GM19240 (cell line): Measurements from ENCODE around the gene BCKDK.
"Not testable (repeated sequence)": the region's sequence is repeated elsewhere in the genome, so short reads cannot be mapped to it uniquely, and the experiment has no call there.

Experiments used
- DNase-seq: peaks from one replicate; pipeline ENCODE4 v3.0.0; 2011; ENCODE audit warnings: low spot score; ENCODE audit not compliant: insufficient read length

BCKDK gene

DNA sequence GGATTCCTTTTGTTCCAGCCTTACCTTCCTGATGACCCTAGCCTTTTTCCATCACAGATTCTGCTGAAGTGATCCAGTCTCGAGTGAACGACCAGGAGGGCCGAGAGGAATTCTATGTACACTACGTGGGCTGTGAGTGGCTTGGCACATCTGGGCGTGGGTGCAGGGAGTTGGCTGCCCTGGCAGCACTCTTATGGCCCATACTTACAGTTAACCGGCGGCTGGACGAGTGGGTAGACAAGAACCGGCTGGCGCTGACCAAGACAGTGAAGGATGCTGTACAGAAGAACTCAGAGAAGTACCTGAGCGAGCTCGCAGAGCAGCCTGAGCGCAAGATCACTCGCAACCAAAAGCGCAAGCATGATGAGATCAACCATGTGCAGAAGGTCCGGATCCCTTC lies 11.9 kb downstream of the BCKDK start:
- no peak for DNase-seq

DNA sequence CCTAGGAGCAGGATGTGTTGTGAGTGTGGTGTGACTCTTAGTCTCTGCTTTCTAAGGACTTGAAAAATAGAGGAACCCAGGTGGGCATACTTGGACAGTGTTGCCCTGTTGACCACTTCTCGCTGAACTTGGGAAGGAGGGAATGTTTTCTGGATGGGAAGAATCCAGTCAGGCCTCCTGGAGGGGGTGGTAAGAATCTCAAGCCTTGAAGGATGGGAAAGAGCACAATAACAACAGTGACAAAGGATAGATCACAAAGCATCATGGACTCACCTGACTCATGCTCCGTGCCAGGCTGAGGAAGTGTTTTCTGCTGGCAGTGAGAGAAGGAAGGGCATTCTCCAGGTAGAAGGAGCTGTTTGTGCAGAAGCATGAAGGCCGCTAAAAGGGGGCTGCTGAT lies 17.7 kb downstream of the BCKDK start:
- no peak for DNase-seq

DNA sequence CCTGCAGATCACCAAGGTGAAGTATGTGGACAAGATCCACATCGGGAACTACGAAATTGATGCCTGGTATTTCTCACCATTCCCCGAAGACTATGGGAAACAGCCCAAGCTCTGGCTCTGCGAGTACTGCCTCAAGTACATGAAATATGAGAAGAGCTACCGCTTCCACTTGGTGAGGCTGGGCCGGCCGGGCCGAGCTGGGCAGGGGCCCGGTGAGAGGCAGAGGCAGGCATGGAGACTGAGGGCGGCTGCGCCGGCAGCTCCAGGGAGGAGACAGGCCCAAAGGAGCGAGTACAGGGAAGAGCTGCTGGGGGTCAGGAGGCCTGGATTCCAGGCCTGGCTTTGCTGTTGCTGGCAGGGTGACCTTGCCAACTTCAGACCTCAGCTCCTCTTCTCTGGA lies 19.0 kb downstream of the BCKDK start:
- no peak for DNase-seq

DNA sequence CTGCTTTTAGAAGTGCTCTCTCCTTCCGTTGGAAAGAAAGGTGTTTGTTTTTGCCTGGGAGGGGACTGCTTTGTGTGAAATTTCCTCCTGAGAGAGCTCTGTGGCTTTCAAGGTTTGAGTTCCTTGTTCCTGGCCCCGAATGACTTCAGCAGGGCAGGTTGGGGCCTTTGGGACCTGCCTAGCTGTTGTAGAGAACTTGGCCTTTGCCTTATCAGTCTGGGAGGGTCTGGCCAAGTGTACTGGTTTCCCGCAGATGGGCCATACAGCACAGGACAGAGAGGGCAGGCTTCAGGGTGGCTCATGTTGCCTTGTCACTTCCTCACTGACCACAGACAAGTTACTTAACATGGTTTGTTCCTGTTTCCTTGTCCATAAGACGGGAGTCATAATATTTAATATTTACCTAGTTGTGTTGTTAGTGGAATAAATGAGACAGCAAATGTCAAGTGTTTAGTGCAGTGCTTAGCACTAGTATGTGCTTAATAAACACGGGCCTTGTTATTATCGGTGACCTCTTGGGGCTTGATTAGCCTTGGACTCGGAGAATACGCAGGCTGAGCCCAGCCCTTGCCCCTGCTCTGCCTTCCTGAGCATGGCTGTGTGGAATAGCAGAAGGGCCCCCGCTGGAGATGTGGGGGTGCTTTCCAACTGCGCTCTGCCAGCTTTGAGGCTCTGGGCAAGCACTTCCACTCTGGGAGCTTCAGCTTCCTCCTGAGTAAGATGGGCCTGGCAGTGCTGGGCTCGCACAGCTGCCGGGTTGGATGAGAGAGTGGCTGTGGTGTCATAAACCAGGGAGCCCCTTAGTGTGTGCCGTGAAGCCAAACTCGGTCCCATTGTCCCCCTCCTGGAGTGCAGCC lies 20.8 kb downstream of the BCKDK start:
- no peak for DNase-seq

DNA sequence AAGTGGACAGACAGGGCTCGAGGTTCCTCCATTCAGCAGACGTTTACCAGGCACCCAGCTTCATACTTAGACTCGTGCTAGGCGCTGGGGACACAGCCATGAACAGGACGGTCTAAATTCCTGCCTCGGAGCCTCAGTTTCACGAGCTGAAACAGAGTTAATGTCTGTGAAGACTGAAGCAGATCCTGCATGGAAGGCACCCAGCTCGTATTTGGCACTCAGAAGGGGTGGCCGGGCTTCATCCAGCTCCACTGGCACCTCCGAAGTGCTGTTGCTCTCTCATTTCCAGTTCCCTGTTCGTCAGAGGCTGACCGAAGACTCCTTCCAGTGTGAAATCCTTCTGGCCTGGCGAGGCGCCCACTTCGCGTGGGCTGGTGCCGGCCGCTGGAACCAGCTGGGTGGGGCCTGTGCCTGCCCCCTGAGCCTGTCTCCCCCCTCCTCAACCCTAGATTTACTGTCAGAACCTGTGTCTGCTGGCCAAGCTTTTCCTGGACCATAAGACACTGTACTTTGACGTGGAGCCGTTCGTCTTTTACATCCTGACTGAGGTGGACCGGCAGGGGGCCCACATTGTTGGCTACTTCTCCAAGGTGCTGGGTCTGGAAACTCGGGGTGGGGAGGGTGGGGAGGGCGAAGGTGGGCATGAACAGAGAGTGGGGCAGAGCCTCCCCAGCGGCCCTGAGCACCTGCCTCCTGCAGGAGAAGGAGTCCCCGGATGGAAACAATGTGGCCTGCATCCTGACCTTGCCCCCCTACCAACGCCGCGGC lies 21.6 kb downstream of the BCKDK start:
- no peak for DNase-seq

DNA sequence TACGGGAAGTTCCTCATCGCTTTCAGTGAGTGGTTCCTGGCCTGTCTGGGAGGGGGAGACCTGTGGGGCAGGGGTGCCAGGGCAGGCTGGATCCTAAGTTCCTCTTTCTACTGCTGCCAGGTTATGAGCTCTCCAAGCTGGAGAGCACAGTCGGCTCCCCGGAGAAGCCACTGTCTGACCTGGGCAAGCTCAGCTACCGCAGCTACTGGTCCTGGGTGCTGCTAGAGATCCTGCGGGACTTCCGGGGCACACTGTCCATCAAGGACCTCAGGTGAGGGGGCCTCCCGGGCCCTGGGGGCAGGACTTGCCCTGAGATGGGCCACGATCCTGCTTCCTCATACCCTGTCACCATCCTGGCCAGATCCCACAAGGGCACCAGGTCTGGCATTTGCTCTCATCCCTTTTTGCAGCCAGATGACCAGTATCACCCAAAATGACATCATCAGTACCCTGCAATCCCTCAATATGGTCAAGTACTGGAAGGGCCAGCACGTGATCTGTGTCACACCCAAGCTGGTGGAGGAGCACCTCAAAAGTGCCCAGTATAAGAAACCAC lies 22.2 kb downstream of the BCKDK start:
- no peak for DNase-seq

DNA sequence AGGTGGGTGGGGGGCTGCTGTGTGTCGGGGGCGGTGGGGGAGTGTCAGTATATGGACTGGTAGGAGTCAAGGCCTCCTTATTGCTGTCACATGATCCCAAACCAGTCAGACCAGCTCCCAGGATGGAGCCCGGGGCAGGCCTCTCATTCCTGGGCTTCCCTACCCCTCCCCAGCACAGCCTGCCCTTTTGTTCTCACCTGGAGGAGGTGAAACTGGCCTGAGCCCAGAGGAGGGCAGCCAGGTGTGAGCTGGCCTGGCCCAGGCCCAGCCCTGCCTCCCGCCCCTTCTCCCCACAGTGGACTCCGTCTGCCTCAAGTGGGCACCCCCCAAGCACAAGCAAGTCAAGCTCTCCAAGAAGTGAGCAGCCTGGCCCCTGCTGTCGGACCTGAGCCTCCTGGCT lies 22.7 kb downstream of the BCKDK start:
- no peak for DNase-seq

DNA sequence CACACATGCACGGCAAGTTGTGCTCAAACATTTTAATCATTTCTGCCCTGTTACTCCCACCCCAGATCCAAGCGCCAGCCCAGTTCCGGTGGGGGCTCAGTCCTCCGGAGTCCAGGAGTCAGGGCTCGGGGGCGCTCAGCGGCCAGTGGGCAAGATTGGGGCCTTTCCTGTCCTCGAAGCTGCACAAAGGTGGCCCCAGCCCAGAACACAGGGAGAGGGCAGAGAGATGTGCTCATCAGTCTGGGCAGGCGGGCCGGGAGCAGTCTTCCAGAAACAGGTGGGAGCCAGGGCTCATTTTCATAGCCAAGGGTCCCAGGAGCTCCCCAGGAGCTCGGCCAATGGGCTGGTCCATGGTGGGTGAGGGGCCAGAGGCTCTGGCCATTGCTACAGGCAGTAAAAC lies 23.2 kb downstream of the BCKDK start:
- DNase-seq = no peak

DNA sequence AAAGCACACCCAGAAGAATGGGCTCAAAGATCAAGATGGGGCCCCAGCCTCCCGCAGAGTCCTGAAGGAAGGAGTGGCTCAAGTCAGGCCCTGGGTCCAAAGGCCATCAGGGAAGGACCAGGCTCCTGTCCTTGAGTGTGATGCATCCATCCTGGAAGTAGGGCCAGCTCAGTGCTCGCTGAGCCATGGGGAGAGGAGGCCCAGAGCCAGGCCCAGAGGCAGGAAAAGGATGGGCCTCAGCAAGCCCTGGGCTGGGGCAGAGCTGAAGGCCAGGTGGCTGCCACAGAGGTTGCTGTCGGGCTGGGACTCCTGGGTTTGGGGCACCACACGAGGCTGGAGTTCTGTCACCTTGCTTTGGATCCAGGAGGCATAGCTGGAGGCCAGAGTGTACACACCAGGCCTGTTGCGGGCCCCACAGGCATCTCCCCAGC lies 23.7 kb downstream of the BCKDK start:
- no peak for DNase-seq

DNA sequence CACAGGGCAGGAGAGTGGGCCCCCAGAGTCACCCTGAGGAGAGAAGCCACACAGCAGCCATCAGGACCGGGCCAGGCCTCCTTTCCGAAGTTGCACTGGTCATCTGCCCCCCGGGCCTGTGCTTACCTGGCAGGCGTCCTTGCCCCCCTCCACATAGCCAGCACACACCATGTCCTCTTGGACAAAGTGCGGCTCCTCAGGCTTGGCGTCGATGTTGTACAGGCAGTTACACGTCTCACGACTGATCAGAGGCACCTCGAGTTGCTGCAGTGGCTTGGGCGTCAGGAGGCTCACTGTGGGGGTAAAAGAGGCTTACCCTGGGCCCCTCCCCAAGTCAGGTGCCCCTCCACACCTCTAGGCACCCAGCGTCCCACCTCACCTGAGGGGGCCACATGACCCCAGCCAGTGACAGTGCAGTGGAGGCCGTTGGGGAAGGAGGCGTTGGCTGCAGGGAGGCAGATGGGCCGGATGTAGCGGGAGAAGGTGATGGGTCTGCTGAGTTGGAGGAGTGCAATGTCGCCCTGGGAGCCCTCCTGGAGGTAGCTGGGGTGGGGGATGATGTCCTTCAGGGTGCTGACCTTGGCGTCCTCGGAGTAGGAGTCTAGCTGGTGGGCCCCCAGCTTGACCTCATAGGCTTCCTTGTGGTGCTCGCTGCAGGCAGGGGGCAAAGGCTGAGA lies 24.3 kb downstream of the BCKDK start:
- no peak for DNase-seq

DNA sequence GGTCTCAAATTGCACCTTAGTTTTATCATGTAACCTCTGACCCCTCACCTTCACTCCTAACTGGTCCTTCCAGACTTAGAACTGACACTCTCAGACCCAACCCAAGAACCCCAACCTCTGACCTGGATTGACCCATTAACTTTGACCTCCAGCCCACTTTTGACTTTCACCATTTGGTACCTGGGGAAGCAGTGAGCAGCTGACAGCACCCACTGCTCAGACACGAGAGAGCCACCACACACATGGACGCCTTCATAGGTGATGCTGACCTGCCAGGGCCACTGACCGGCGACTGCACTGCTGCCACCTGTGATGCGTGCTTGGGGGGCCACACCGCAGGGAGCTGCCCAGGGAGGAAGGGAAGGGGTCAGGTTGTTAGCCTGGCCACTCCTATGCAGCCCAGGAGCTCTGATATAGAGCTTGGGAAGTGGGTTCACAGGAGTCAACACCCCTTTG lies 24.9 kb downstream of the BCKDK start:
- DNase-seq = no peak

DNA sequence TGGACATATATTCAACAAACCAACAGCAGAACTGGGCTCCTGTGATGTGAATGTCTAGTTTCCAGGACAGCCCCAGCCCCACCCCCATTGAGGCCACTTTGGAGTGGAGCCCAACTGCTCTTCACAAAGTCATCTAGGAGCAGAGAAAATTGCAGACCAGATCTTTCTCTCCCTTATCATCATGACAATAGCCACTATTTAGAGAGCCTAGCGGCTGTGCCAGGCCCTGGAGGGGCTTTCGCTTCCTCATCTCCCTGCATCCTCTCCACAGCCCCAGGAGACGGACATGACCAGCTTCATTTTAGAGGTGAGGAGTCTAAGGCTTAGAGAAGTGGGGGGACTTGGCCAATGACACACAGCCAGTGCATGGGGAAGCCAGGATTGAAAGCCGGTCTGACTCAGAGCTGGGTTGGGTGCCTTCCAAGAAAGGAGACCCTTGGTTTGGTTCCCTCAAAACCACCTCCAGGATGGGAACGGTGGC lies 25.9 kb downstream of the BCKDK start:
- no peak for DNase-seq

DNA sequence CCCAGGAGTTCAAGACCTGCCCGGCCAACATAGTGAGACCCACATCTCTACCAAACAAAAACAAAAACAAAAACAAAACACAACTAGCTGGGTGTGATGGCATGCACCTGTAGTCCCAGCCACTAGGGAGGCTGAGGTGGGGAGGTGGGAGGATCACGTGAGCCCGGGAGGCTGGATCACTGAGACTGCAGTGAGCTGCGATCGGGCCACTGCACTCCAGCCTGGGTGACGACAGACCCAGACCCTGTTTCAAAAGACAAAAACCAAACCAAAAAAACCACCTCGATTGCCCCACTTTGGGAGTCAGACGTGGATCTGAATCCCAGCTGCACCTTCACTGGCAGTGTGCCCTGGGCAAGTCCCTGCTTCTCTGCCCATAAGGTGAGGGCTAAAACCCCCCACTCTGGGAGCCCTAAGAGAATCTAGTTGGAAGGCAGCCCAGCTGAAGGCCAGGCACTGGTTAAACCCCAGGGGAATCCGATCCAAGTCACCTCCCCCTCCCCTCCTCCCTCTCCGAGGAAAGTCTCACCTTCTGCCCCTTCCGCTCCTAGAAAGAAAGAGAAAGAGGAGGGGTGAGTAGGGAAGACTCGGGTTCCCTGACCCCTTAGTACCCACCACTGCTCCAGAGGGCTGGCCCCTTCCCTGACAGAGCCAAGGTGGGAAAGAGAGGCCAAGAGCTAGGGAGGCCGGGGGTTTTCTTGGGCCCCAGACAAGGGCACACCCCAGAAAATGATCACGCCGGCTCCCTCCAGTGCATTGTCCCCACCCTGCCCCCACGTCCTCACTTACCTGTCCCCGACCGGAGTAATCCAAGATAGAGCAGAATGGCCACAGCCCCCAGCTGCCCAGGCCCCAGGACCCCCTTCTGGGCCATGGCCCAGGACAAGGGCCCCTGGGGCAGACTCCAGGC lies 26.7 kb downstream of the BCKDK start:
- no peak for DNase-seq

DNA sequence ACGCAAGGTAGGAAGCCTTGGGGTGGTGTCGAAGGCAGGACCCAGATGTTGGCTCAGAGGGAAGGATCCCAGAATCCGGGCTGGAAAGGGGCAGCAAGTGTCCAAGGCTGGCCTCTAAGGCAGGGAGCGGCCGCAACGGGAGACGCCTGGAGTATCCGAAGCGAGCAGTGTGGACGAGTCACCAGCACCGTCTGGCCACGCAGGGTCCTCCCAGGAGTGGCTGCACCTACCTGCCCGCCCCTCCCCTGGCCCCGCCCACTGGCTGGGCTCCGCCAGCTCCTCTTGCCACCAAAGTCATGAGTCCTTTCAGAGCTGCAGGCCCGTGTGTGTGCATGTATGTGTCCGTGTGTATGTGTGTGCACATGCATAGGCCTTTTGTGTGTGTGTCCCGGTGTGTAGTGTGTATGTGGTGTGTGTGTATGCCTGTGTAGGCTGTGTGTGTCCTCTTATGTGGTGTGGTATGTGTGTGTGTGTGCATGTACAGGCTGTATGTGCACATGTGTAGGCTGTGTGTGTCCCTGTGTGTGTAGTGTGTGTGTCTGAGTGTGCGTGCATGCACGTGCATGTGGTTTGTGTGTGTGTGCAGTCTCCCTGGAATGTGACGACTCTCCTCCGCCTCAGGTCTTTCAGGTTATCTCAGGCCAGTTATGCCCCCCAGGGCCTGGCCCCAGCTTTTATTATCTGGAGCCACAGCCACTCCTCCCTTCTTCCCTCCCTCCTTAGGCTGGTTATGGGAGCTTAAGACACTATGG lies 27.5 kb downstream of the BCKDK start, which contains the start of gene PRSS8:
Gene PRSS8, minus strand, starts transcription at position 193 of the 752 bp plus-strand sequence. CDS start 229 bp downstream, outside the sequence.
- DNase-seq = no peak

DNA sequence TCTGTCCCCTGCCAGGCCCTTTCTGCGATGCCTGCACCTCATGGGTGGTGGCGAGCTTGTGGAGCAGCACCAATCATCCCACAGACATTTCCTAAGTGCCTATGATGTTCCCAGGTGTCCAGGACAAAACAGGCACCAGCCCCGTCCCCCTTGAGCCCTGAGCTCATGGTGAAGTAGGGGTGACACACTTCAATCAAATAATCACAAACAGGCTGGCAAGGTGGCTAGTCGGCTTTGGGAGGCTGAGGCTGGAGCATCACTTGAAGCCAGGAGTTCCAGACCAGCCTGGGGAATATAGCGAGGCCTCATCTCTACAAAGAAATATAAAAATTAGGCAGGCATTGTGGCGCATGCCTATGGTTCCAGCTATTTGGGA lies 28.1 kb downstream of the BCKDK start:
- DNase-seq = no peak

DNA sequence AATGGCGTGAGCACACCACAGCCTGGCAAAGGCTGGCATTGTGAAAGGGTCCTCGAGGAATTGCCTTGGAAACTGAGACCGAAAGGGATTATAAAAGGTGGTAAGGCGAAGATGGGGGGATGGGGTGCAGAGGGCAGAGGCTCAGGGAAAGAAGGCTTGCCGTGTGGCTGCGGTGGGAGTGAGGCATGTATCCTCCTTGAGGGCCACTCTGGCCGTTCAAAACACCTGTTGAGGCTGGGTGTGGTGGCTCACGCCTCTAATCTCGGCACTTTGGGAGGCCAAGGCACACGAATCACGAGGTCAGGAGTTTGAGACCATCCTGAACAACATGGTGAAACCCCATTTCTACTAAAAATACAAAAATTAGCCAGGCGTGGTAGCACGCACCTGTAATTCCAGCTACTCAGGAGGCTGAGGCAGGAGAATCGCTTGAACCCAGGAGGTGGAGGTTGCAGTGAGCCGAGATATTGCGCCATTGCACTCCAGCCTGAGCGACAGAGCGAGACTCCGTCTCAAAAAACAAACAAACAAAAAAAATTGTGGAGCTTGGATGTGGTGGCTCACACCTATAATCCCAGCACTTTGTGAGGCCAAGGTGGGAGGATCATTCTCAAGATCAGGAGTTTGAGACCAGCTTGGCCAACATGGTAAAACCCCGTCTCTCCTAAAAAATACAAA lies 28.8 kb downstream of the BCKDK start:
- DNase-seq = not testable (repeated sequence)

DNA sequence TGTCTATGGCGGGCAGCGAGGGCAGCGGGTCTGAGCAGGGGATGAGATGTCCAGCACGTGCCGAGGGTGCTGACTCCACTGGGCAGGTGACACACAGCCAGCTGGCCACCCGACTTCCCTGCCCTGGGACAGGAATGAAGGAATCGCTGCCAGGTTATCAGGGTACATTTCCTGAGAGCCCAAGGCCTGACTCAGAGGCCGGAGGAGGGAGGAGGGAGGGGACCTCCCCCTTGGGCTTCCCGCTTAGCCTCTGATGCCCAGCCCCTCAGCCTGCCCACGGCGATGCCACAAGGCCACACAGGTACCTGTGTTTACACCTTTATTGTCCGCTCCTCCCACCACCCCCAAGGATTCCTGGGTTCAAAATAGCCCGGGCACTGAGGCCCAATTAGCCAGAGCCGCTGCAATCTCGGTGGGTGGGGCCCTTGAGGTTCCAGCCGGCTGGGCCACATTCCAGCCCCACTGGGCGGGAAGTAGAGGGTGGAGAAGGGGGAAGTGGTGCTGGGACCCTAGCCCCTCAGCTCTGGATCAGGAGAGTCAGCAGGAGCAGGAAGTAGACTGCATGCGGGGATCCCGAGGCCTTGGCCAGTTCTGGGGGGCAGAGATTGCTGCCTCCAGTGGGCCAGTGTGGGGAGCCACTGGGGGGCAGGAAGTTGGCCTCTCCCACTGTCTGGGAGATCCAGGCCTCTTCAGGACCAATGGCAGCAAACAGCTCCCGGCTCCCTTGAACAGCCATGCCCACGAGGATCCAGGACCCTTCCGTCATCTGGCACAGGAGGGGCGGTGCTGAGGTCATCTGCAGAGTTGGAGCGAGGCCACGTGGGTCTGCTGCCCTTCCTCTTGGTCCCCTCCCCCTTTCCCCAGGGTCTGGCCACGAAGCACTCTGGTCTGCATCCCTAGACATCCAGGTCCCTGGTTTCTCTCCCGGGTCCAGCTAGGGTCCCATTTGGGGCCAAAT lies 30.7 kb downstream of the BCKDK start:
- no peak for DNase-seq

DNA sequence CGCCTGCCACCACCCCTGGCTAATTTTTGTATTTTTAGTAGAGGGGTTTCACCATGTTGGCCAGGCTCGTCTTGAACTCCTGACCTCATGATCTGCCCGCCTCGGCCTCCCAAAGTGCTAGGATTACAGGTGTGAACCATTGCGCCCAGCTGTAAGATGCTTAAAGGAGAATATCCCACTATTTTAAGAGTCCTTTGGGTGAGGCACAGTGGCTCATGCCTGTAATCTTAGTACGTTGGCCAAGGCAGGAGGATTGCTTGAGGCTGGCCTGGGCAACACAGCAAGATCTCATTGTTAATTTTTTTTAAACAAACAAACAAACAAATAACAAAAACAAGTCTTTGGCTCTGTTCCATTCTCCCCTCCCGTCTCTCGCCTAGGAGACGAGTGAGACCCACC lies 32.9 kb downstream of the BCKDK start:
- not testable (repeated sequence) for DNase-seq
